WTC11 (cell line): ENCODE data around the gene RBP3. TPM values are rescaled to one million over a fixed set of nuclear protein-coding genes. Genes with fewer than 3 reads are reported as not detected.

Experiments
- ATAC-seq: fragments of 200-7000 bp; cut with Tn5 transposase; 2 replicates; pipeline ENCODE4 v1.10.0; 2021; ENCODE audit warnings: mild to moderate bottlenecking, moderate library complexity
- CTCF ChIA-PET: fragments of 300-600 bp; sonication (Branson Sonifier 250); formaldehyde crosslinking; loops from one replicate; lab custom pipeline; 2021; ENCODE audit warnings: antibody characterized with exemption; lab: Charles Lee
- POLR2A ChIA-PET: fragments of 350-600 bp; sonication (Branson Sonifier 250); formaldehyde crosslinking; loops from one replicate; lab custom pipeline; 2021; ENCODE audit warnings: antibody characterized with exemption; lab: Charles Lee
- DNase-seq: peaks from one replicate; pipeline ENCODE4 v3.0.0; 2021; ENCODE audit warnings: low spot score
- H3K27ac Mint-ChIP-seq: 2 replicates; pipeline ENCODE4 v1.8.0; 2021; ENCODE audit warnings: mixed read lengths
- H3K27me3 Mint-ChIP-seq: 2 replicates; pipeline ENCODE4 v1.8.0; 2021; ENCODE audit warnings: low read depth, mild to moderate bottlenecking, moderate library complexity, mixed read lengths
- H3K36me3 Mint-ChIP-seq: 2 replicates; pipeline ENCODE4 v1.8.0; 2021; ENCODE audit warnings: mixed read lengths
- H3K4me1 Mint-ChIP-seq: 2 replicates; pipeline ENCODE4 v1.8.0; 2022; ENCODE audit warnings: mixed read lengths
- H3K4me3 Mint-ChIP-seq: 2 replicates; pipeline ENCODE4 v1.8.0; 2021; ENCODE audit warnings: mild to moderate bottlenecking, moderate library complexity, mixed read lengths
- H3K9me3 Mint-ChIP-seq: 2 replicates; pipeline ENCODE4 v1.8.0; 2021; ENCODE audit warnings: mixed read lengths
- AR ChIP-seq: fragments of 250-450 bp; sonication (Bioruptor Pico); IDR thresholded peaks from 2 replicates; pipeline ENCODE4 v1.9.0; 2021; ENCODE audit warnings: mild to moderate bottlenecking
- FOXP1 ChIP-seq: sonication (generic); formaldehyde crosslinking; IDR thresholded peaks from 2 replicates; pipeline ENCODE4 v1.8.0; 2022; ENCODE audit warnings: missing genetic modification reagents, mild to moderate bottlenecking, moderate library complexity, borderline replicate concordance
- HMGA2 ChIP-seq: fragments of 250-450 bp; sonication (Bioruptor Pico); IDR thresholded peaks from 2 replicates; pipeline ENCODE4 v1.4.0; 2021; ENCODE audit warnings: mild to moderate bottlenecking, moderate library complexity
- MYBL2 ChIP-seq: sonication (generic); formaldehyde crosslinking; IDR thresholded peaks from 2 replicates; pipeline ENCODE4 v1.8.1; 2023; ENCODE audit warnings: mild to moderate bottlenecking, moderate library complexity, missing genetic modification reagents
- NR1H2 ChIP-seq: sonication (generic); formaldehyde crosslinking; IDR thresholded peaks from 2 replicates; pipeline ENCODE4 v1.9.0; 2021; ENCODE audit warnings: mild to moderate bottlenecking, moderate library complexity, missing genetic modification reagents
- PRDM15 ChIP-seq: sonication (generic); formaldehyde crosslinking; IDR thresholded peaks from 2 replicates; pipeline ENCODE4 v1.8.0; 2022; ENCODE audit warnings: missing genetic modification reagents
- STAT6 ChIP-seq: sonication (generic); formaldehyde crosslinking; conservative IDR thresholded peaks from 2 replicates; pipeline ENCODE4 v1.8.1; 2023; ENCODE audit warnings: mild to moderate bottlenecking, low read depth, missing genetic modification reagents, moderate library complexity
- TEAD4 ChIP-seq: sonication (generic); formaldehyde crosslinking; IDR thresholded peaks from 2 replicates; pipeline ENCODE4 v1.8.0; 2022; ENCODE audit warnings: mild to moderate bottlenecking, missing genetic modification reagents
- ZBTB21 ChIP-seq: sonication (generic); formaldehyde crosslinking; IDR thresholded peaks from 2 replicates; pipeline ENCODE4 v1.8.1; 2023; ENCODE audit warnings: mild to moderate bottlenecking, missing genetic modification reagents, borderline replicate concordance
- ZMAT4 ChIP-seq: fragments of 250-450 bp; sonication (Bioruptor Pico); IDR thresholded peaks from 2 replicates; pipeline ENCODE4 v1.9.0; 2021; ENCODE audit warnings: mild to moderate bottlenecking
- ZNF232 ChIP-seq: sonication (generic); formaldehyde crosslinking; IDR thresholded peaks from 2 replicates; pipeline ENCODE4 v1.8.0; 2022; ENCODE audit warnings: mild to moderate bottlenecking, missing genetic modification reagents
- ZNF425 ChIP-seq: fragments of 250-450 bp; sonication (Bioruptor Pico); conservative IDR thresholded peaks from 2 replicates; pipeline ENCODE4 v1.9.0; 2021; ENCODE audit warnings: mild to moderate bottlenecking
- ZNF671 ChIP-seq: fragments of 250-450 bp; sonication (Bioruptor Pico); IDR thresholded peaks from 2 replicates; pipeline ENCODE4 v1.8.0; 2021; ENCODE audit warnings: mild to moderate bottlenecking
- ZSCAN18 ChIP-seq: fragments of 250-450 bp; sonication (Bioruptor Pico); IDR thresholded peaks from 2 replicates; pipeline ENCODE4 v2.1.2; 2022; ENCODE audit warnings: mild to moderate bottlenecking, moderate library complexity
- total RNA-seq: library from RNA; stranded (reverse); gene quantifications from 3 replicates; pipeline ENCODE4 v1.2.3, GENCODE V29; 2021
- TF ChIP-seq, protein P1 (sequence below): sonication (generic); formaldehyde crosslinking; IDR thresholded peaks from 2 replicates; pipeline ENCODE4 v1.8.0; 2022; ENCODE audit warnings: mild to moderate bottlenecking, missing genetic modification reagents
- TF ChIP-seq, protein P2 (sequence below): sonication (generic); formaldehyde crosslinking; IDR thresholded peaks from 2 replicates; pipeline ENCODE4 v1.8.1; 2022; ENCODE audit warnings: low read depth, mild to moderate bottlenecking, moderate library complexity, missing genetic modification reagents, borderline replicate concordance
- TF ChIP-seq, protein P3 (sequence below): fragments of 250-450 bp; sonication (Bioruptor Pico); IDR thresholded peaks from 2 replicates; pipeline ENCODE4 v1.9.0; 2021; ENCODE audit warnings: moderate library complexity, mild to moderate bottlenecking, inconsistent platforms, borderline replicate concordance

RBP3 gene
- total RNA-seq, 1 experiment from 2014 or later, result not detected

GRCh38 chr10:47350671-47351640, 2.8 kb downstream of the RBP3 start:
- Mint-ChIP-seq H3K4me3 (no peak overlapping the region), H3K4me1 (peaks cover 5% of the 10 kb centered on the region; the same call in 1 of the 2 replicates)
- no peak for TF ChIP-seq ZNF671 (CRISPR knock-in tag)
- no peak for TF ChIP-seq ZBTB21 (CRISPR knock-in tag)
- no peak for TF ChIP-seq TEAD4 (CRISPR knock-in tag)
- no peak for TF ChIP-seq PRDM15
- TF ChIP-seq FOXP1, result no peak
- TF ChIP-seq ZNF232 (CRISPR knock-in tag), result no peak
- TF ChIP-seq, protein P1, sequence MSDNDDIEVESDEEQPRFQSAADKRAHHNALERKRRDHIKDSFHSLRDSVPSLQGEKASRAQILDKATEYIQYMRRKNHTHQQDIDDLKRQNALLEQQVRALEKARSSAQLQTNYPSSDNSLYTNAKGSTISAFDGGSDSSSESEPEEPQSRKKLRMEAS, result no peak
- no peak for TF ChIP-seq AR (CRISPR knock-in tag)
- TF ChIP-seq MYBL2 (CRISPR knock-in tag), result no peak
- TF ChIP-seq, protein P2, sequence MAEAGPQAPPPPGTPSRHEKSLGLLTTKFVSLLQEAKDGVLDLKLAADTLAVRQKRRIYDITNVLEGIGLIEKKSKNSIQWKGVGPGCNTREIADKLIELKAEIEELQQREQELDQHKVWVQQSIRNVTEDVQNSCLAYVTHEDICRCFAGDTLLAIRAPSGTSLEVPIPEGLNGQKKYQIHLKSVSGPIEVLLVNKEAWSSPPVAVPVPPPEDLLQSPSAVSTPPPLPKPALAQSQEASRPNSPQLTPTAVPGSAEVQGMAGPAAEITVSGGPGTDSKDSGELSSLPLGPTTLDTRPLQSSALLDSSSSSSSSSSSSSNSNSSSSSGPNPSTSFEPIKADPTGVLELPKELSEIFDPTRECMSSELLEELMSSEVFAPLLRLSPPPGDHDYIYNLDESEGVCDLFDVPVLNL (CRISPR knock-in tag), result no peak
- TF ChIP-seq ZNF425 (CRISPR knock-in tag), result no peak
- TF ChIP-seq HMGA2 (CRISPR knock-in tag), result no peak
- no peak for TF ChIP-seq ZSCAN18 (CRISPR knock-in tag)
- no peak for TF ChIP-seq STAT6 (CRISPR knock-in tag)
- TF ChIP-seq ZMAT4, result no peak
- TF ChIP-seq, protein P3, sequence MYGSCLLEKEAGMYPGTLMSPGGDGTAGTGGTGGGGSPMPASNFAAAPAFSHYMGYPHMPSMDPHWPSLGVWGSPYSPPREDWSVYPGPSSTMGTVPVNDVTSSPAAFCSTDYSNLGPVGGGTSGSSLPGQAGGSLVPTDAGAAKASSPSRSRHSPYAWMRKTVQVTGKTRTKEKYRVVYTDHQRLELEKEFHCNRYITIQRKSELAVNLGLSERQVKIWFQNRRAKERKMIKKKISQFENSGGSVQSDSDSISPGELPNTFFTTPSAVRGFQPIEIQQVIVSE (CRISPR knock-in tag), result no peak
- no peak for TF ChIP-seq NR1H2 (CRISPR knock-in tag)

More at GRCh38 chr10:47350671-47351640, 2.8 kb downstream of the RBP3 start:
- Mint-ChIP-seq H3K9me3 (no peaks in the 10 kb centered on the region), H3K36me3 (no peaks in the 10 kb centered on the region), H3K27ac (no peak overlapping the region), H3K27me3 (no peaks in the 10 kb centered on the region)
- DNase-seq (no peak), ATAC-seq (no peak)
- ChIA-PET POLR2A (no interaction called here), CTCF (interaction anchor here (1.2 to 3.2 kb wide), 3 partner anchors 10 to 11 kb away, joined by 4 to 14 read pairs (median 10); no protein-coding TSS in a partner anchor)
